Nephron progenitor cell (in vitro differentiated cells): ENCODE data around the gene ERG28.

Experiments
- DNase-seq: peaks from one replicate; pipeline ENCODE4 v3.0.0; 2021
- H3K27ac Mint-ChIP-seq: 2 replicates; pipeline ENCODE4 v1.8.0; 2021; ENCODE audit warnings: mild to moderate bottlenecking, moderate library complexity, mixed read lengths
- H3K27me3 Mint-ChIP-seq: 2 replicates; pipeline ENCODE4 v1.8.0; 2021; ENCODE audit warnings: mild to moderate bottlenecking, low read depth, mixed read lengths; ENCODE audit not compliant: poor library complexity
- H3K36me3 Mint-ChIP-seq: 2 replicates; pipeline ENCODE4 v1.8.0; 2021; ENCODE audit warnings: low read depth, mixed read lengths
- H3K4me1 Mint-ChIP-seq: 2 replicates; pipeline ENCODE4 v1.8.0; 2021; ENCODE audit warnings: mixed read lengths
- H3K4me3 Mint-ChIP-seq: 2 replicates; pipeline ENCODE4 v1.8.0; 2021; ENCODE audit warnings: mild to moderate bottlenecking, moderate library complexity, mixed read lengths
- H3K9me3 Mint-ChIP-seq: 2 replicates; pipeline ENCODE4 v1.8.0; 2021; ENCODE audit warnings: mild to moderate bottlenecking, moderate library complexity, mixed read lengths
- CTCF ChIP-seq: fragments of 200-600 bp; sonication (generic); IDR thresholded peaks from 2 replicates; pipeline ENCODE4 v1.5.0; 2021; ENCODE audit warnings: antibody characterized with exemption

Gene ERG28

DNA sequence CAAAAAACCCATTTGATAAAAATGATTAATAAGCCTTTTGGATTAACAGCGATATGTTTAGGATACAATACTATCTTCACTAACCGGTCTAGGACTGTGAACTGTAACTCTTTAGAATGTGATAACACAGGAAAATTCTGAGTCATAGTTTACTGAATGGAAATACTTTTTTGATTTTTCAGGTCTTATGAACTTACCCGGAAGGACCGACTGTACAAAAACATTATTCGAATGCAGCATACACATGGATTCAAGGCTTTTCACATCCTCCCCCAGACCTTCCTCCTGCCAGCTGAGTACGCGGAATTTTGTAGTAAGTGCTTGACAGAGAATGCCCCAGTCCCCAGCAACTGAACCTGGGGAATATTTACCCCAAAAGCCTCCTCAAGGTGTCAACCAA lies 29.3 kb upstream of the ERG28 start:
- Mint-ChIP-seq H3K27me3 (peaks cover 3% of the 10 kb centered on the region), H3K36me3 (peaks cover 80% of the 10 kb centered on the region), H3K4me3 (no peak overlapping the region), H3K4me1 (no peaks in the 10 kb centered on the region), H3K27ac (no peak overlapping the region), H3K9me3 (peaks cover 9% of the 10 kb centered on the region)
- no peak for DNase-seq
- no peak for TF ChIP-seq CTCF

- Mint-ChIP-seq H3K27me3 (peaks cover 3% of the 10 kb centered on the region), H3K4me1 (no peaks in the 10 kb centered on the region), H3K9me3 (peaks cover 4% of the 10 kb centered on the region), H3K36me3 (peaks cover 78% of the 10 kb centered on the region), H3K27ac (no peak overlapping the region), H3K4me3 (no peak overlapping the region)
- DNase-seq, result no peak
- TF ChIP-seq CTCF, result no peak
Observed at GRCh38 chr14:75689012-75689411, 28.3 kb upstream of the ERG28 start.

DNA sequence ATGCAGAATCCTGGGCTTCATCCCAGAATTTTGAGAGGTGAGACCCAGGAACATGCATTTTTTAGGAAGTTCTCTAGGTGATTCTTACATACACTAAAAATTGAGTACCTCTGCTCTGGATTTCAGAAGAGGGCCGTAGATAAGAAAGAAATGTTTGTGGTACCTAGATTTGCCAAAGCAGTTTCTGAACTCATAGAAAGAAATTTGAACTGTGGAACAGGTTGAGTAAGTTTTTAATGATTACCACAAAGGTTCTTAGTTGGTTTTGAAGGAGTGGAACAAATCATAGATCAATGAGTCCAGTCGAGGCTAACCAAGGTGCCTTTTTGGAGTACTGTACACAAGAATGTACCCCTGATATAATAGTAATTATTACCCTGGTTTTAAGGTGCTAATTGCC lies 25.2 kb upstream of the ERG28 start:
- TF ChIP-seq CTCF, result no peak
- Mint-ChIP-seq H3K4me1 (no peaks in the 10 kb centered on the region), H3K4me3 (no peak overlapping the region), H3K27ac (no peak overlapping the region), H3K27me3 (peaks cover 3% of the 10 kb centered on the region), H3K9me3 (no peaks in the 10 kb centered on the region), H3K36me3 (peaks cover 74% of the 10 kb centered on the region)
- no peak for DNase-seq

DNA sequence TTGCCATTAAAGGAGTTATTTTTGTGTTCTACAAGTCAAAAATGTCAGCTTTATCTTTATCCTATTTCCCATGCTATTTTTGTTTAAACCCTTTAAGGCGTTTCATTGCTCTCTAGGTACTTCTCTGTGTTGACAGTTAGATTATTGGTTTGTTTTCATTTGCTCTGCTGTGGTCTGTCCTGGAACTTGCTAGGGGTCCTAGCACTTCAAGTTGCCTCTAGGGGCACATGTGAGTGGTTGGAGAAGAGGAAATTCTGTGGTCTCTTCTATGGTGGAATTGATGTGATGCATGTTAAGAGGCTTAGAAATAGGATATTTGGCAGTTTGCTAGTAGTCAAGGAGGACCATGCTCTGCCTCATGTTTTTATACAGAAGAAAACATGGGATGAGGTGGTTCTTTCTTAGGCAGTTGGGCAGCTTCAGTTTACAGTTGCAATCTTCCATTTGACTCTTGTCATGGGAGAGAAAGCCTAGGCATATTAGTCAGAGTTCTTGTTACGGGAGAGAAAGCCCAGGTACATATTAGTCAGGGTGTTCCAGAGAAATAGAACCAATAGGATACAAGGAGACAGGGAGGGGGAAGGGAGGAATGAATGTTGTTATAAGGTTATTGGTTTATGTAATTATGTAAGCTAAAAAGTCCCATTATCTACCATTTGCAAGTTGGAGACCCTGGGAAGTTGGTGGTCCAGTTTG lies 14.7 kb upstream of the ERG28 start:
- peaks cover 34% of the 10 kb centered on the region for H3K36me3 Mint-ChIP-seq
- peaks cover 6% of the 10 kb centered on the region for H3K4me1 Mint-ChIP-seq
- H3K9me3 Mint-ChIP-seq, result peaks cover 4% of the 10 kb centered on the region
- no peak for TF ChIP-seq CTCF
- no peak overlapping the region for H3K4me3 Mint-ChIP-seq
- no peaks in the 10 kb centered on the region for H3K27me3 Mint-ChIP-seq
- DNase-seq, result no peak
- no peak overlapping the region for H3K27ac Mint-ChIP-seq

- Mint-ChIP-seq H3K27me3 (no peaks in the 10 kb centered on the region), H3K4me3 (no peak overlapping the region), H3K4me1 (peaks cover 6% of the 10 kb centered on the region), H3K36me3 (peaks cover 51% of the 10 kb centered on the region), H3K9me3 (peaks cover 4% of the 10 kb centered on the region), H3K27ac (no peak overlapping the region)
- TF ChIP-seq CTCF, result no peak
- DNase-seq, result no peak
Observed at GRCh38 chr14:75673345-75674035, 12.8 kb upstream of the ERG28 start.
